Lower lobe of right lung (tissue), 2 donors: ENCODE data around the gene FAM118A. TPM values are rescaled to one million over a fixed set of nuclear protein-coding genes. Genes with fewer than 3 reads are reported as not detected.
"Not testable (repeated sequence)": the region's sequence is repeated elsewhere in the genome, so short reads cannot be mapped to it uniquely, and the experiment has no call there.

Experiments
- ATAC-seq, 2 donors: fragments of 200-7000 bp; cut with Tn5 transposase; one replicate each; pipeline ENCODE4 v1.9.1; 2020 to 2022; ENCODE audit warnings: mild to moderate bottlenecking in 2 of 2, moderate library complexity in 2 of 2
- DNase-seq: peaks from one replicate; pipeline ENCODE4 v3.0.0-alpha.2; 2020
- H3K27ac ChIP-seq: fragments of 200-600 bp; one replicate; pipeline ENCODE4 v1.8.0; 2022
- H3K27me3 ChIP-seq: fragments of 200-600 bp; one replicate; pipeline ENCODE4 v1.8.0; 2022; ENCODE audit warnings: low read depth
- H3K36me3 ChIP-seq: fragments of 200-600 bp; one replicate; pipeline ENCODE4 v1.8.0; 2022; ENCODE audit warnings: mild to moderate bottlenecking
- H3K4me1 ChIP-seq: fragments of 200-600 bp; one replicate; pipeline ENCODE4 v1.8.0; 2022
- H3K4me3 ChIP-seq: fragments of 200-600 bp; one replicate; pipeline ENCODE4 v1.8.0; 2022; ENCODE audit warnings: mild to moderate bottlenecking
- H3K9me3 ChIP-seq: fragments of 200-600 bp; one replicate; pipeline ENCODE4 v1.8.0; 2022
- intact Hi-C: fragments of 100-400 bp; cut with DNase I; formaldehyde crosslinking; loops from one replicate; pipeline ENCODE4 v1.11.0; 2022
- total RNA-seq: library from RNA; stranded (reverse); fragmentation: NEBNext Ultra II Directional; extraction: Animal tissue kit (Norgen Biotek cat#: 25700); gene quantifications from one replicate; pipeline ENCODE4 v1.2.1, GENCODE V29; 2021
- TF ChIP-seq, protein P1 (sequence below): fragments of 200-600 bp; IDR thresholded peaks from one replicate; pipeline ENCODE4 v1.8.0; 2022; ENCODE audit warnings: antibody characterized with exemption, mild to moderate bottlenecking
- donor health status: DM: no; HTN: yes; CAD: no; lungs with severe emphysema.

Gene FAM118A
- total RNA-seq, 1 donor from 2014 or later = 19.8 TPM

DNA sequence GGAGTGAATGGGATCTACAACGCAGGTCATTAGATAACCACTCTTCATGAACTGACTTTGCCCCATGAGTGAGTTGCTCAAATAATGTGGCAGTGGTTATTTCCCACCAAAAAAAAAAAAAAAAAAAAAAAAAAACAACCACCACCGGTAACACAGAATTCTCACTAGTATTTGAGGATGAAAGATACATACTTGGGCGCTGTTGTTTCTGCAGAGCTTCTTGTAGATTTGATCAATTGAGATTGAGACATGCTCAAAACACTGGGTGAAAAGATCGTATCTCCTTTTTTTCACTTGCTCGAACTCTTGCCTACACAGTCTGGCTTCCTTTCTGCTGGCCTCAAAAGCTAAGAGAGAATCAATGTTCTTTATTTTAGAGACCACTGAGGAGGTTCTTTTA is 44.1 kb downstream of the FAM118A start:
- Histone ChIP-seq H3K4me3 (no peak overlapping the region), H3K27ac (no peak overlapping the region), H3K4me1 (no peaks in the 10 kb centered on the region), H3K36me3 (no peaks in the 10 kb centered on the region), H3K27me3 (no peaks in the 10 kb centered on the region), H3K9me3 (no peaks in the 10 kb centered on the region)
- no peak for DNase-seq
- no peak for ATAC-seq
- intact Hi-C loops = no loop called here
- TF ChIP-seq, protein P1, sequence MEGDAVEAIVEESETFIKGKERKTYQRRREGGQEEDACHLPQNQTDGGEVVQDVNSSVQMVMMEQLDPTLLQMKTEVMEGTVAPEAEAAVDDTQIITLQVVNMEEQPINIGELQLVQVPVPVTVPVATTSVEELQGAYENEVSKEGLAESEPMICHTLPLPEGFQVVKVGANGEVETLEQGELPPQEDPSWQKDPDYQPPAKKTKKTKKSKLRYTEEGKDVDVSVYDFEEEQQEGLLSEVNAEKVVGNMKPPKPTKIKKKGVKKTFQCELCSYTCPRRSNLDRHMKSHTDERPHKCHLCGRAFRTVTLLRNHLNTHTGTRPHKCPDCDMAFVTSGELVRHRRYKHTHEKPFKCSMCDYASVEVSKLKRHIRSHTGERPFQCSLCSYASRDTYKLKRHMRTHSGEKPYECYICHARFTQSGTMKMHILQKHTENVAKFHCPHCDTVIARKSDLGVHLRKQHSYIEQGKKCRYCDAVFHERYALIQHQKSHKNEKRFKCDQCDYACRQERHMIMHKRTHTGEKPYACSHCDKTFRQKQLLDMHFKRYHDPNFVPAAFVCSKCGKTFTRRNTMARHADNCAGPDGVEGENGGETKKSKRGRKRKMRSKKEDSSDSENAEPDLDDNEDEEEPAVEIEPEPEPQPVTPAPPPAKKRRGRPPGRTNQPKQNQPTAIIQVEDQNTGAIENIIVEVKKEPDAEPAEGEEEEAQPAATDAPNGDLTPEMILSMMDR = no peak

DNA sequence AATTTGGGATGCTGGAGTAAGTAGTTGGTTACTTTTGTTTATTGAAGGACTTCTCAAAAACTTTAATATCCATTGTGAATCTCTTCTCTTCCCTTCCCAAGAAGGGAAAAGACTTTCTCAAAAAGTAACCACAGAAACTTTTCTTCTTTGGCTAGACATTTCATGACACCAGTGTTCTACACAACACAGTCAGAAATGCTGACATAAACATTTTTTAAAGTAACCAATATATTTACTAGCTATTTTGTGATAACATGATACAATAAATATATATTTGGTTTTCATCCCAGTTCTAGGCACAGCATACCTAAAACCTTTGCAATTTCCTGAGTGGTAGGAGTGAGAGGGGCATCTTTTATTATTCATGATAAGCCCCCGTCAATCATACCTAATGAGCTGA is 47.8 kb downstream of the FAM118A start:
- H3K36me3 ChIP-seq = no peaks in the 10 kb centered on the region
- TF ChIP-seq, protein P1 = no peak
- no peak overlapping the region for H3K4me3 ChIP-seq
- ATAC-seq (no peak), DNase-seq (no peak)
- H3K4me1 ChIP-seq = no peaks in the 10 kb centered on the region
- no peaks in the 10 kb centered on the region for H3K9me3 ChIP-seq
- no peaks in the 10 kb centered on the region for H3K27me3 ChIP-seq
- intact Hi-C loops = no loop called here
- H3K27ac ChIP-seq = no peak overlapping the region

DNA sequence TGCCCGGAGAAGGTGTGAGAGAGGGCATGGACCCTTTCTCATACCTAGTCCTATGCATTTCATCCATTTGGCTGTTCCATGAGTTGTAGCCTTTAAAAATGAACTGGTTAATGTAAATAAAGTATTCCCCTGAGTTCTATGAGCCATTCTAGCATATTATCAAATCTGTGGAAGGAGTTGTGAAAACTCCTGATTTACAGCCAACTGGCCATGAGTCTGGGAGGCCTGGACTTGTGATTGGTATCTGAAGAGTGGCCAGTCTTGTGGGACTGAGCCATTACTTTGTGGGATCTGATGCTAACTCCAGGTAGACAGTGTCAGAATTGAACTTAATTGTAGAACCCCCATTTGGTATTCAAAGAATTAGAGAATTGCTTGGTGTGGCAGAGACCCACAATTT is 48.4 kb downstream of the FAM118A start:
- TF ChIP-seq, protein P1 = no peak
- Histone ChIP-seq H3K27ac (no peak overlapping the region), H3K4me1 (no peaks in the 10 kb centered on the region), H3K27me3 (no peaks in the 10 kb centered on the region), H3K9me3 (no peaks in the 10 kb centered on the region), H3K4me3 (no peak overlapping the region), H3K36me3 (no peaks in the 10 kb centered on the region)
- ATAC-seq = no peak
- intact Hi-C loops = no loop called here
- no peak for DNase-seq

DNA sequence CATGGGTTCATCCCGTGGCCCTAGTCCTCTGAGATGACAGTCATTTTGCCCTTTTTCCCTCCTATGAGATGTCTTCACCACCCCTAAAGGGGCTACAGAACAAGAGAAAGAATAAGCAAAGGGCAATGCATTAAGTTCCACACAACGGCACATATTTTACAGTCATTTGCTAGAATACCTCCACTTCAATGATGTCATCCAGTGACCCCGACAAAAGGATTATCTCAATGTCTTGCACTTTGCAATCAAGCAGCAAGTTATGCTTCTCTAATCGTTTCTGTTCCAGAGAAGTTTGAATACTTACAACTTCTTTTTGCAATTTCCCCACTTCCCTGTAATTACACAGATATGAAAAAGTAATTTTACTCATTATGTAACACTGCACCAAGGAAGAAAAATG is 49.9 kb downstream of the FAM118A start:
- H3K27ac ChIP-seq = no peak overlapping the region
- no peak for ATAC-seq
- intact Hi-C loops = no loop called here

GRCh38 chr22:45366713-45367112 is 57.0 kb downstream of the FAM118A start:
- intact Hi-C loops = no loop called here
- no peak for ATAC-seq

More for the DNA sequence above, 49.9 kb downstream of the FAM118A start:
- no peak for DNase-seq
- Histone ChIP-seq H3K4me3 (no peak overlapping the region), H3K36me3 (no peaks in the 10 kb centered on the region), H3K27me3 (no peaks in the 10 kb centered on the region), H3K4me1 (no peaks in the 10 kb centered on the region), H3K9me3 (no peaks in the 10 kb centered on the region)
- TF ChIP-seq, protein P1 = no peak

GRCh38 chr22:45373592-45373991 is 63.9 kb downstream of the FAM118A start:
- DNase-seq, H3K27ac ChIP-seq, ATAC-seq, H3K4me1 ChIP-seq, intact Hi-C loops, H3K9me3 ChIP-seq, H3K27me3 ChIP-seq, H3K4me3 ChIP-seq, H3K36me3 ChIP-seq: not testable (repeated sequence)

More at GRCh38 chr22:45366713-45367112, 57.0 kb downstream of the FAM118A start:
- H3K4me3 ChIP-seq = no peak overlapping the region
- no peak for DNase-seq
- no peaks in the 10 kb centered on the region for H3K36me3 ChIP-seq
- no peaks in the 10 kb centered on the region for H3K9me3 ChIP-seq
- TF ChIP-seq, protein P1 = no peak
- H3K27me3 ChIP-seq = no peaks in the 10 kb centered on the region
- H3K27ac ChIP-seq = no peak overlapping the region
- H3K4me1 ChIP-seq = no peaks in the 10 kb centered on the region
